ENCODE measurements around the gene NDUFS3.
"Not testable (repeated sequence)": the region's sequence is repeated elsewhere in the genome, so short reads cannot be mapped to it uniquely, and the experiment has no call there.

The NDUFS3 gene

DNA sequence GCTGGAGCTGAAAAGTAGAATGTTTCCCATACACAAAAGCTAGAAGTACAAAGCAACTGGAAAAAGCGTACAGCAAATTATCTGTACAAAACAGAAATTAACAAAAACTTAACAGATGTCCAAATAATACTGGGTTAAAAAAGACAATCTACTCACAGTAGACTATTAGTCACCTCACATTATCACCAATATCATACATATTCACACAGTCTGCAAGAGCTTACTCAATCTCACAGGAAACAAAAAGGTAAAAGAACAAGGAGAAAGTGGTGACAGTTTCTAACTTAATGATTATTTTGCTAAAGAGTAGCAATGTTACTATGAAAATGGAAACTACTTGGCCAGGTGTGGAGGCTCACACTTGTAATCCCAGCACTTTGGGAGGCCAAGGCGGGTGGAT lies 37.8 kb upstream of the NDUFS3 start:
- no peaks in the 10 kb centered on the region for H3K27me3 ChIP-seq (ENCODE audit: control insufficient read depth in 1 of 2, insufficient read depth in 2 of 2, low read length in 2 of 2)
- H3K9me3 ChIP-seq (ENCODE audit: control insufficient read depth in 2 of 2, low read length in 2 of 2) = no peaks in the 10 kb centered on the region
- H3K4me3 ChIP-seq (ENCODE audit: low read length in 2 of 2) = no peak overlapping the region
- no peak overlapping the region for H3K27ac ChIP-seq (ENCODE audit: low read length)
- peaks cover 30% of the 10 kb centered on the region for H3K4me1 ChIP-seq (ENCODE audit: control insufficient read depth, insufficient read depth, low read length)
- H3K36me3 ChIP-seq (ENCODE audit: control insufficient read depth in 2 of 2, insufficient read depth in 2 of 2, low read length in 2 of 2) = no peaks in the 10 kb centered on the region
- H3K9ac ChIP-seq (ENCODE audit: low read length in 2 of 2) = no peak overlapping the region

DNA sequence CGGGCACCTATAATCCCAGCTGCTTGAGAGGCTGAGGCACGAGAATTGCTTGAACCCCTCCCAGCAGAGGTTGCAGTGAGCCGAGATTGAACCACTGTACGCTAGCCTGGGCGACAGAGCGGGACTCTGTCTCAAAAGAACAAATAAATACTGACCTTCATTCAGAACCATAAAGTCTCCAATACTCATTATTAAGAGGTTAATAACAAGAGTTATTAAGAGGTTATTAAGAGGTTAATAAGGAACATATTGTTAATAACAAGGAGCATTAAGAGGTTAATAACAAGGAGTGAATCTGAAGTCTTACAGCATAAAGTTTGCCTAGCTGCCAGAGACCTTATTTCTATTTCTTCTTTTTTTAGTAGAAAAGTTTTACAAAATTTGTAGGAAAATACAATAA lies 33.6 kb upstream of the NDUFS3 start:
- Histone ChIP-seq H3K9me3 (ENCODE audit: control insufficient read depth in 2 of 2, low read length in 2 of 2) (no peaks in the 10 kb centered on the region), H3K27ac (ENCODE audit: low read length) (no peak overlapping the region), H3K4me3 (ENCODE audit: low read length in 2 of 2) (no peak overlapping the region), H3K4me1 (ENCODE audit: control insufficient read depth, insufficient read depth, low read length) (peaks cover 6% of the 10 kb centered on the region), H3K36me3 (ENCODE audit: control insufficient read depth in 2 of 2, insufficient read depth in 2 of 2, low read length in 2 of 2) (no peaks in the 10 kb centered on the region), H3K27me3 (ENCODE audit: control insufficient read depth in 1 of 2, insufficient read depth in 2 of 2, low read length in 2 of 2) (no peaks in the 10 kb centered on the region), H3K9ac (ENCODE audit: low read length in 2 of 2) (no peak overlapping the region)

DNA sequence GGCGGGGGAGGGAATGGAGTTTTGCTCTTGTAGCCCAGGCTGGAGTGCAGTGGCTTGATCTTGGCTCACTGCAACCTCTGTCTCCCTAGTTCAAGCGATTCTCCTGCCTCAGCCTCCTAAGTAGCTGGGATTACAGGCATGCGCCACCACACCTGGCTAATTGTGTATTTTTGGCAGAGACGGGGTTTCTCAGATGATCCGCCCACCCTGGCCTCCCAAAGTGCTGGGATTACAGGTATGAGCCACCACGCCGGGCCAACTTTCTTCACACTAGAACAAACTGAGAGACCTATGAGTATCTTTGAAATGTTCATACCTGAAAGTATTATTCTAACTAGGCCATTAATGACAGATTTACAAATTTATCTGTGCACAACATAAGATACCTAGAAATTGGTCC lies 32.6 kb upstream of the NDUFS3 start:
- not testable (repeated sequence) for H3K9me3 ChIP-seq (ENCODE audit: control insufficient read depth in 2 of 2, low read length in 2 of 2); H3K4me1 ChIP-seq (ENCODE audit: control insufficient read depth, insufficient read depth, low read length); H3K4me3 ChIP-seq (ENCODE audit: low read length in 2 of 2); H3K9ac ChIP-seq (ENCODE audit: low read length in 2 of 2); H3K27ac ChIP-seq (ENCODE audit: low read length); H3K27me3 ChIP-seq (ENCODE audit: control insufficient read depth in 1 of 2, insufficient read depth in 2 of 2, low read length in 2 of 2); H3K36me3 ChIP-seq (ENCODE audit: control insufficient read depth in 2 of 2, insufficient read depth in 2 of 2, low read length in 2 of 2)

DNA sequence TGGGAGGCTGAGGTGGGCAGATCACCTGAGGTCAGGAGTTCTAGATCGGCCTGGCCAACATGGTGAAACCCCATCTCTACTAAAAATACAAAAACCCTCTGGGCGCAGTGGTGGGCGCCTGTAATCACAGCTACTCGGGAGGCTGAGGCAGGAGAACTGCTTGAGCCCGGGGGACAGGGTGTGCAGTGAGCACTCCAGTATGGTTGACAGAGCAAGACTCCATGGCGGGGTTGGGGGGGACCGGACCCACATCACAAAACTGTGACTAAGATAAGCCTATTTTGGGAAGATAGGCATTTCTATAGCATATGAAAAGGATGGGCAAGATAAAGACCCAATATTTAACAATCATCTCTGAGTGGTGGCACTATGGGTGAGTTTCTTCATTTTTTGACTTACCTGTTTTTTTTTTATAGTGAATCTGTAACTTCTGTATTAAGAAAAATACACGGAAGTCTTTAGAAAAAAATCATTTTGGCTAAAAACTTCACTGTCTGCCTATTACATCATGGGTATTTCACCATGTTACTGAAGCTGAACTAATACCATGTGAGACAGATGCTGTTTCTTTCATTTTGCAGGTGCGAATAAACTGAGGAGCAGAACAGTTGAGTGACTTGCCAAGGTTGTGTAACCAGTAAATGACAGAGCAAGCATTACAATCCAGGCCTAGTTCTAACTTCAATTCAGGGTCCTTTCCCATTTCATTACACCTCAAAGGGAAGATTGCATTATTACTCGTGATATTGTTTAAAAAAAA lies 28.4 kb upstream of the NDUFS3 start:
- Histone ChIP-seq H3K4me1 (ENCODE audit: control insufficient read depth, insufficient read depth, low read length) (peaks cover 17% of the 10 kb centered on the region), H3K27ac (ENCODE audit: low read length) (no peak overlapping the region), H3K36me3 (ENCODE audit: control insufficient read depth in 2 of 2, insufficient read depth in 2 of 2, low read length in 2 of 2) (no peaks in the 10 kb centered on the region), H3K27me3 (ENCODE audit: control insufficient read depth in 1 of 2, insufficient read depth in 2 of 2, low read length in 2 of 2) (no peaks in the 10 kb centered on the region), H3K9me3 (ENCODE audit: control insufficient read depth in 2 of 2, low read length in 2 of 2) (no peaks in the 10 kb centered on the region), H3K9ac (ENCODE audit: low read length in 2 of 2) (no peak overlapping the region), H3K4me3 (ENCODE audit: low read length in 2 of 2) (peak overlapping the region in 1 of 2 donors; percentile 98)

DNA sequence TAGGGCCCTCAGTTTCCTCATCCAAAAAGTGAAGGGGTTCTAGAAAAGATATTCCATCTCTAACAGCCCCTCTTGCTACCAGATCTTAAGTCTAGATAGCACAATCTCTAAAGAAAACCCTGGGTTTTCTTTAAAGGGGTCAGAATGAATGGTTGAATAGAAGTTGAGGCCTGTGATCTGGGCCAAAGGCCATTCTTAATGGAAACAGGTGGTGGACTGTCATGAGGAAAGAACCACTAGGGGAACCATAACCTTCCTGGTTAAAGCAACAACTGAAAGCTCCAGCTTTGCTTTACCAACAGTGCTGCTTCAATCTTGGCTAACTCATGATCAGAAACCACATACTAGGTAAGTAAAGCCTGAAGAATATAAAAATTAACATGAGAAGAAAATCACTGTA lies 27.8 kb upstream of the NDUFS3 start:
- Histone ChIP-seq H3K36me3 (ENCODE audit: control insufficient read depth in 2 of 2, insufficient read depth in 2 of 2, low read length in 2 of 2) (no peaks in the 10 kb centered on the region), H3K4me3 (ENCODE audit: low read length in 2 of 2) (peak overlapping the region; percentile 96 to 98), H3K4me1 (ENCODE audit: control insufficient read depth, insufficient read depth, low read length) (peaks cover 17% of the 10 kb centered on the region), H3K27ac (ENCODE audit: low read length) (no peak overlapping the region), H3K9ac (ENCODE audit: low read length in 2 of 2) (no peak overlapping the region), H3K9me3 (ENCODE audit: control insufficient read depth in 2 of 2, low read length in 2 of 2) (no peaks in the 10 kb centered on the region), H3K27me3 (ENCODE audit: control insufficient read depth in 1 of 2, insufficient read depth in 2 of 2, low read length in 2 of 2) (no peaks in the 10 kb centered on the region)

DNA sequence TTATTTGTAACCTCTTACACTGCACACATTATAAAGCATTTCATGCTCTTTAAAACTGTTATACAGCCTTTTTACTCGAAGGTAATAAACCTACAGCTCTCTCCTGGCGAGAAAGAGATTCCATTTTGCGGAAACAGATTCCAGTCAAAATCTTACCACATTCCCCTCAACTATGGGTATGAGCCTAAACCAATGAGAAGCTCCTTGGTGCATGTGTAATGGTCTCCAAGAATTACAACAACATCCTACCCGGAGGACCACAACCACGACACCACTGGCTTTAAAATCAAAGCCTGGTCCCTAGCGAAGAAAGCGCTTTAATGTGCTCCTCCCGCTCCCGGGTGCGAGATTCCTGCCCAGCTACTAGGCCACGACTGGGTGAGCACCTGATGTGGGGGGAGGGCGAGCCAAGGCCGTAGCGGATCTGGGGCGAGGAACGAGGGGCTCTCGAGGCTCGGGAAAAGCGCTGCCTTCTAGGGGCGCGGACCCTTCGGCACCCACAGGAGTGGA lies 26.8 kb upstream of the NDUFS3 start:
- Histone ChIP-seq H3K9ac (ENCODE audit: low read length in 2 of 2) (peak overlapping the region; percentile 83 to 94), H3K4me1 (ENCODE audit: control insufficient read depth, insufficient read depth, low read length) (peaks cover 17% of the 10 kb centered on the region), H3K9me3 (ENCODE audit: control insufficient read depth in 2 of 2, low read length in 2 of 2) (no peaks in the 10 kb centered on the region), H3K4me3 (ENCODE audit: low read length in 2 of 2) (peak overlapping the region; percentile 96 to 98), H3K27me3 (ENCODE audit: control insufficient read depth in 1 of 2, insufficient read depth in 2 of 2, low read length in 2 of 2) (no peaks in the 10 kb centered on the region), H3K36me3 (ENCODE audit: control insufficient read depth in 2 of 2, insufficient read depth in 2 of 2, low read length in 2 of 2) (no peaks in the 10 kb centered on the region), H3K27ac (ENCODE audit: low read length) (peak overlapping the region; percentile 81)

DNA sequence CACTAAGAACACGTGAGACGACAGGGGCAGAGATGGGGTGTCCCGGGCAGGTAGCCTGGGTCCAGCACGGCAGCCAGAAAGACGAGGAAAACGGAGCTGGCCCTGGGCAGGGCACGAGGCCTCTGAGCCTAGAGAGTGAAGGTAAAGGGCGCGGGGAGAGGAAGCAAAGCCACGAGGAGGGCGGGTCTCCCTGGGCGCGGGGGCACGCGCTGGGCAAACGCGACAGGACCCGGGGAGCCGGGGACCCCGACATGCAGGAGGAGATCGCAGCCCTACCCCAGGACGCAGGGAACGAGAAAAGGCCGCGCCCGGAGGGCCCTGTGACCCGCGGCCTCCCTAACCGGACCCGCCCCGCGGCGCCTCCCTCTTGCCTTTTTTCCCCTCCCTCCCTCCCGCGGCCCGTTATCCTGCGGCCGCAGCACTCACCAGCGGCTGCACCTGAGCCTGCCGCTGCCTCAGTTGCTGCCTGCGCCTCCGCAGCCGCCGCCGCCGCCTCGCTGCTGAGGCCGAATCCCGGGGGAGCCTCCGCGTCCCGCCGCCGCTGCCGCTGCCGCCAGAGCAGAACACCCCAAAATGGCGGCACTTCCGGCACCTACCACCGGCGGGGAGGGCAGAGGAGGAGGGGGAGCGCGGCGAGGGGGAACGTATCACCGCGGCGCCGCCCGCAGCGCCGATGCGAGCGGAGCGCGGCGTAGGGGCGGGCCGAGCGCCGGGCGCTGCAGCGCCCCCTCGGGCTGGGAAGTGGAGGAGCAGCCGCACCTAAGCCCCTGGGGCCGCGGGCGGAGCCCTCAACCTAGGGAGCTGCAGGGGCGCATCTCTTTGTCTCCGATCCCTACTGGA lies 26.1 kb upstream of the NDUFS3 start, which contains the start of gene CELF1:
TSS of gene CELF1 (minus strand) at position 567 of the 840 bp plus-strand sequence. CDS start 53,609 bp downstream, outside the sequence.
- peak within 1 kb of the TSS; percentile 81 for H3K27ac ChIP-seq (ENCODE audit: low read length)
- H3K27me3 ChIP-seq (ENCODE audit: control insufficient read depth in 1 of 2, insufficient read depth in 2 of 2, low read length in 2 of 2) = no peaks in the 10 kb centered on the region
- H3K4me1 ChIP-seq (ENCODE audit: control insufficient read depth, insufficient read depth, low read length) = peaks cover 17% of the 10 kb centered on the region
- H3K9me3 ChIP-seq (ENCODE audit: control insufficient read depth in 2 of 2, low read length in 2 of 2) = no peaks in the 10 kb centered on the region
- H3K4me3 ChIP-seq (ENCODE audit: low read length in 2 of 2) = peak within 1 kb of the TSS; percentile 96 to 98
- no peaks in the 10 kb centered on the region for H3K36me3 ChIP-seq (ENCODE audit: control insufficient read depth in 2 of 2, insufficient read depth in 2 of 2, low read length in 2 of 2)
- peak within 1 kb of the TSS; percentile 83 to 94 for H3K9ac ChIP-seq (ENCODE audit: low read length in 2 of 2)

DNA sequence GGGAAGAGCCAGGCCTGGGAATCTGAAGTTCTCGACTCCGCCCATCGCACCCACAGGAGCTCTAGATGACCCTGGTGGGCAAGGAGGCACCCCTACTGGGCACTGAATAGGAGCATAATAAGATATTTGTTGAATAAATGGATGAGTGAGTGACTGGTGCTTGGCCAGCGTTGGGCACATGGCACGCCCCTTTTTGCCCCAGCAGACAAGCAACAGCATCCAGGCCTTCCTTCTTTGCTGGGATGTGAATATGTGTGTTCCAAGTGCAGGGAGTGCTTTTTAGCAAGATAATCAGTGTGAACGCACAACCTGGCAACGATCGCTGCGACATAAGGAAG lies 25.5 kb upstream of the NDUFS3 start:
- peak overlapping the region; percentile 81 for H3K27ac ChIP-seq (ENCODE audit: low read length)
- H3K9me3 ChIP-seq (ENCODE audit: control insufficient read depth in 2 of 2, low read length in 2 of 2) = no peaks in the 10 kb centered on the region
- peak overlapping the region; percentile 70 to 73 for H3K9ac ChIP-seq (ENCODE audit: low read length in 2 of 2)
- no peaks in the 10 kb centered on the region for H3K27me3 ChIP-seq (ENCODE audit: control insufficient read depth in 1 of 2, insufficient read depth in 2 of 2, low read length in 2 of 2)
- H3K36me3 ChIP-seq (ENCODE audit: control insufficient read depth in 2 of 2, insufficient read depth in 2 of 2, low read length in 2 of 2) = no peaks in the 10 kb centered on the region
- H3K4me1 ChIP-seq (ENCODE audit: control insufficient read depth, insufficient read depth, low read length) = peaks cover 17% of the 10 kb centered on the region
- H3K4me3 ChIP-seq (ENCODE audit: low read length in 2 of 2) = peak overlapping the region; percentile 96 to 98

DNA sequence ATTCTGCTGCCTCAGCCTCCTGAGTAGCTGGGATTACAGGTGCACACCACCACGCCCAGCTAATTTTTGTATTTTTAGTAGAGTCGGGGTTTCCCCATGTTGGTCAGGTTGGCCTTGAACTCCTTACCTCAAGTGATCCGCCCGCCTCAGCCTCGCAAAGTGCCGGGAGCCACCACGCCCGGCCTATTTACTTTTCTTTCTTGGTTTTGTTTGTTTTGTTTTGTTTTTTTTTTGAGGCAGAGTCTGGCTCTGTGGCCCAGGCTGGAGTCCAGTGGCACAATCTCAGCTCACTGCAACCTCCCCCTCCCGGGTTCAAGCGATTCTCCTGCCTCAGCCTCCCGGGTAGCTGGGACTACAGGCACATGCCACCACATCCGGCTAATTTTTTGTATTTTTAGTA lies 21.9 kb upstream of the NDUFS3 start:
- H3K27me3 ChIP-seq (ENCODE audit: control insufficient read depth in 1 of 2, insufficient read depth in 2 of 2, low read length in 2 of 2); H3K9me3 ChIP-seq (ENCODE audit: control insufficient read depth in 2 of 2, low read length in 2 of 2); H3K27ac ChIP-seq (ENCODE audit: low read length); H3K4me1 ChIP-seq (ENCODE audit: control insufficient read depth, insufficient read depth, low read length); H3K4me3 ChIP-seq (ENCODE audit: low read length in 2 of 2); H3K36me3 ChIP-seq (ENCODE audit: control insufficient read depth in 2 of 2, insufficient read depth in 2 of 2, low read length in 2 of 2); H3K9ac ChIP-seq (ENCODE audit: low read length in 2 of 2): not testable (repeated sequence)

DNA sequence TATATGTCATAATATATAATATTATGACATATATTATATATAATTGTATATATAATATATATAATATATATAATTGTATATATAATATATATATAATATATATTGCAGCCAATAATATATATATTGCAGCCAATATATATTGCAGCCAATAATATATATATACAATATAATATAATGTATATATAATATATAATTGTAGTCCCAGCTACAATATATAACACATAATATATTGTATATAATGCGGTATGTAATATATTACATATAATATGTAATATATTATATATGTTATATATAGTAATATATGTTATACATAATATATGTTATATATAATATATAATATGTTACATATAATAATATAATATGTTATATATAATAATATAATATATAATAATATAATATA lies 20.2 kb upstream of the NDUFS3 start:
- Histone ChIP-seq H3K4me1 (ENCODE audit: control insufficient read depth, insufficient read depth, low read length) (no peaks in the 10 kb centered on the region), H3K9me3 (ENCODE audit: control insufficient read depth in 2 of 2, low read length in 2 of 2) (no peaks in the 10 kb centered on the region), H3K36me3 (ENCODE audit: control insufficient read depth in 2 of 2, insufficient read depth in 2 of 2, low read length in 2 of 2) (no peaks in the 10 kb centered on the region), H3K4me3 (ENCODE audit: low read length in 2 of 2) (no peak overlapping the region), H3K9ac (ENCODE audit: low read length in 2 of 2) (no peak overlapping the region), H3K27me3 (ENCODE audit: control insufficient read depth in 1 of 2, insufficient read depth in 2 of 2, low read length in 2 of 2) (no peaks in the 10 kb centered on the region), H3K27ac (ENCODE audit: low read length) (no peak overlapping the region)

DNA sequence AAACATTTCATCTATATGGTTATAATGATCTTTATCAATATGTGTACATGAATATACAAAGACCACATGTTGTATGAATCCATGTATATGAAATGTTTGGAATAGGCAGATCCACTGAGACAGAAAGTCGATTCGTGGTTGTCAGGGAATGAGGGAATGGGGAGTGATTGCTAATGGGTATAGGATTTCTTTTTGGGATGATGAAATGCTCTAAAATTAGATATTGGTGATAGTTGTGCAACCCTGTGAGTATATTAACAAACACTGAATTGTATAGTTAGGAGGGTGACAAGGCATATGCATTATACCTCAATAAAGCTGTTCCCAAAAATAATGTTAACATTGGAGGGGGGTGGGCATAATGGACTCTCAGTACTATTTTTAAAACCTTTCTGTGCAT lies 18.4 kb upstream of the NDUFS3 start:
- H3K9me3 ChIP-seq (ENCODE audit: control insufficient read depth in 2 of 2, low read length in 2 of 2) = no peaks in the 10 kb centered on the region
- H3K36me3 ChIP-seq (ENCODE audit: control insufficient read depth in 2 of 2, insufficient read depth in 2 of 2, low read length in 2 of 2) = no peaks in the 10 kb centered on the region
- peaks cover 5% of the 10 kb centered on the region for H3K4me1 ChIP-seq (ENCODE audit: control insufficient read depth, insufficient read depth, low read length)
- H3K4me3 ChIP-seq (ENCODE audit: low read length in 2 of 2) = no peak overlapping the region
- no peak overlapping the region for H3K27ac ChIP-seq (ENCODE audit: low read length)
- no peaks in the 10 kb centered on the region for H3K27me3 ChIP-seq (ENCODE audit: control insufficient read depth in 1 of 2, insufficient read depth in 2 of 2, low read length in 2 of 2)
- H3K9ac ChIP-seq (ENCODE audit: low read length in 2 of 2) = no peak overlapping the region

All from stomach smooth muscle (tissue), 2 donors.